Peyer's patch (tissue), 4 donors: ENCODE measurements around the gene RPS24. TPM values are rescaled to one million over a fixed set of nuclear protein-coding genes. Genes with fewer than 3 reads are reported as not detected.
"Not testable (repeated sequence)": the region's sequence is repeated elsewhere in the genome, so short reads cannot be mapped to it uniquely, and the experiment has no call there.

ENCODE experiments used
- DNase-seq, 3 donors: peaks; one replicate each; pipeline ENCODE4 v3.0.0-alpha.2; 2017 to 2019
- H3K27ac ChIP-seq, 4 donors: fragments of 200-600 bp; sonication (generic); one replicate each; pipeline ENCODE4 v1.5.1; 2016 to 2019
- H3K27me3 ChIP-seq, 2 donors: fragments of 200-600 bp; sonication (generic); one replicate each; pipeline ENCODE4 v1.5.1; 2019
- H3K36me3 ChIP-seq, 3 donors: fragments of 200-600 bp; sonication (generic); one replicate each; pipeline ENCODE4 v1.5.1; 2016 to 2019
- H3K4me1 ChIP-seq, 4 donors: fragments of 200-600 bp; sonication (generic); one replicate each; pipeline ENCODE4 v1.5.1; 2016 to 2019
- H3K4me3 ChIP-seq, 4 donors: fragments of 200-600 bp; sonication (generic); 1 replicate in 3 of 4; 2 replicates in 1 of 4; pipeline ENCODE4 v1.5.1; 2016 to 2019; ENCODE audit warnings: mild to moderate bottlenecking in 1 of 4
- H3K9me3 ChIP-seq, 4 donors: fragments of 200-600 bp; sonication (generic); one replicate each; pipeline ENCODE4 v1.5.1; 2016 to 2019; ENCODE audit warnings: mild to moderate bottlenecking in 1 of 4
- CTCF ChIP-seq, 6 experiments: fragments of 450-650 bp in 4 of 6; fragments of 200-600 bp in 2 of 6; sonication (generic) in 1 of 6; IDR thresholded peaks; one replicate each; pipeline ENCODE4 v1.5.1; 2017 to 2019; ENCODE audit warnings: antibody characterized with exemption in 6 of 6, mild to moderate bottlenecking in 3 of 6, moderate library complexity in 1 of 6
- POLR2A ChIP-seq, 2 donors: fragments of 450-650 bp; IDR thresholded peaks; one replicate each; pipeline ENCODE4 v1.5.1; 2017; ENCODE audit warnings: antibody characterized with exemption in 2 of 2, mild to moderate bottlenecking in 2 of 2, moderate library complexity in 2 of 2
- total RNA-seq, 4 donors: library from RNA; depleted of rRNA; stranded (reverse); fragments of >200 nt; gene quantifications; one replicate each; pipeline ENCODE4 v1.1.0, GENCODE V29; 2016

RPS24 gene
- total RNA-seq, 4 donors from 2014 or later: 999 to 2,177 (median 1,337) TPM

- no peak for DNase-seq
- no peak overlapping the region for H3K27ac ChIP-seq
These were observed 28.6 kb downstream of the RPS24 start for GRCh38 chr10:78062296-78062695.

DNA sequence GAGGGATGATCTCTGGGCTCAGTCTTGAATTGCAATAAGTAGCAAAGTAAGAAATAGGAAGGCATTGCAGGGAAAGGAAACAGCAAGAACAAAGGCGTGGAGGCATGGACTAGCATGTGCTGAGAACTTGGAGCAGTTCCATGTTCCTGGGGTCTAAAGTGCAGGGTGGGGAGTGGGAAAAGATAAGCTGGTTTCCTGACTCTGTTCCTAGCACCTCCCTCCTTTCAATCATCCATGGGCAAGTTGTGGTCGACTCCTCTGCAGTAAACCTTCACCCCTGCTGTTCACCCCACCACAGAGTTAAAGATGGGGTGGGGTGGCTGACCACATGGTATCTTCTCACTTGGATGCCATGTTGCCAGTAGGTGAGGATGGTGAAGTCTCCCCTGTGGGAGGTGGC, 29.6 kb downstream of the RPS24 start:
- Histone ChIP-seq H3K27me3 (no peaks in the 10 kb centered on the region), H3K36me3 (no peaks in the 10 kb centered on the region), H3K9me3 (no peaks in the 10 kb centered on the region), H3K4me1 (no peaks in the 10 kb centered on the region), H3K27ac (no peak overlapping the region), H3K4me3 (no peak overlapping the region)
- no peak for DNase-seq
- TF ChIP-seq CTCF (IDR thresholded peaks at IDR 0.05): no peak
- no peak for TF ChIP-seq POLR2A (IDR thresholded peaks at IDR 0.05)

More at GRCh38 chr10:78062296-78062695, 28.6 kb downstream of the RPS24 start:
- Histone ChIP-seq H3K9me3 (no peaks in the 10 kb centered on the region), H3K4me3 (no peak overlapping the region), H3K27me3 (no peaks in the 10 kb centered on the region), H3K4me1 (no peaks in the 10 kb centered on the region), H3K36me3 (no peaks in the 10 kb centered on the region)
- TF ChIP-seq POLR2A (IDR thresholded peaks at IDR 0.05): no peak
- TF ChIP-seq CTCF (IDR thresholded peaks at IDR 0.05): no peak

DNA sequence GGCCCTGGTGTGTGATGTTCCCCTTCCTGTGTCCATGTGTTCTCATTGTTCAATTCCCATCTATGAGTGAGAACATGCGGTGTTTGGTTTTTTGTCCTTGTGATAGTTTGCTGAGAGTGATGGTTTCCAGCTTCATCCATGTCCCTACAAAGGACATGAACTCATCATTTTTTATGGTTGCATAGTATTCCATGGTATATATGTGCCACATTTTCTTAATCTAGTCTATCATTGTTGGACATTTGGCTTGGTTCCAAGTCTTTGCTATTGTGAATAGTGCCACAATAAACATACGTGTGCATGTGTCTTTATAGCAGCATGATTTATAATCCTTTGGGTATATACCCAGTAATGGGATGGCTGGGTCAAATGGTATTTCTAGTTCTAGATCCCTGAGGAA, 31.3 kb downstream of the RPS24 start:
- DNase-seq, H3K36me3 ChIP-seq, H3K4me3 ChIP-seq, H3K9me3 ChIP-seq, H3K27ac ChIP-seq, H3K27me3 ChIP-seq, H3K4me1 ChIP-seq: not testable (repeated sequence)

DNA sequence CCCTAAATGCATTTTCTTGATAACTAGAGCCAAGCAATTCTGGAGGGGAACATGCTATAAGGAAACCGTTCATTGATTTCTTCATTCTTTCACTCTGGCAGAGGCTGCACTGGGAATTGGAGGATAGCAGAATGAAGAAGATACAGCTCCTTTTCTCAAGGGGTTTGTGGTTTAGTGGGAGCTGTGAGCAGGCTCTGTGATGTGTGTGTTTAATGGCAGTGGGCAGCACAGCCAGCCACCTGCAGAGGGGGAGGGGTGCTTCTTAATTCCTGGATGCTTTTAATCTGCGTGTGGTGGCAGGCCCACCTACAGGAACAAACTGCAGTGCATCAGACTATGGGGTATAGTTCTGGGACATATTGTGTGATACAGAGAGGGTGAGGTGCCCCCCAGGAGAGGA, 31.9 kb downstream of the RPS24 start:
- Histone ChIP-seq H3K4me1 (no peaks in the 10 kb centered on the region), H3K9me3 (no peaks in the 10 kb centered on the region), H3K4me3 (no peak overlapping the region), H3K27me3 (no peaks in the 10 kb centered on the region), H3K36me3 (no peaks in the 10 kb centered on the region), H3K27ac (no peak overlapping the region)
- TF ChIP-seq CTCF (IDR thresholded peaks at IDR 0.05): no peak
- no peak for TF ChIP-seq POLR2A (IDR thresholded peaks at IDR 0.05)
- DNase-seq: no peak

DNA sequence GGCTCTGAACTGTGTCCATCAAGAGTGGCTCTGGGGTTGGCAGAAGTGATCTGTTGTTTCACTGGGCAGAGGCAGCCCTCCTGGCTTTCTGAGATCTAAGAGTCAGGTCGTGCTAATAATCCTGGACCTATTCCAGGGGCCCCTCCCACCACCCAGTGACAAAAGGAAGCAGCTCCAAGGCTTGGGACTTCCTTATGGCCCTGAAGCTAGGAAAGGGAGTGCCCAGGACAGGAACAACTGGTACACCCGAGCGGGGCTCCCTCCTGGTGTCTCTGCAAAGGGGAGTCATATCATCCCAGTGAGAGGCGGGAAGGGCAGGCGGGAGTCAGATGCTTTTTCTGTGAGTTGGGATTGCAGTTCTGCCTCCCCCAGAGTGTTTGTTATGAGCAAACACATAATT, 32.3 kb downstream of the RPS24 start:
- peak in 2 of 3 donors; percentile 69 to 72 for DNase-seq
- TF ChIP-seq CTCF (IDR thresholded peaks at IDR 0.05): no peak
- no peak for TF ChIP-seq POLR2A (IDR thresholded peaks at IDR 0.05)
- Histone ChIP-seq H3K4me1 (no peaks in the 10 kb centered on the region), H3K36me3 (no peaks in the 10 kb centered on the region), H3K27ac (no peak overlapping the region), H3K4me3 (no peak overlapping the region), H3K27me3 (no peaks in the 10 kb centered on the region), H3K9me3 (no peaks in the 10 kb centered on the region)

DNA sequence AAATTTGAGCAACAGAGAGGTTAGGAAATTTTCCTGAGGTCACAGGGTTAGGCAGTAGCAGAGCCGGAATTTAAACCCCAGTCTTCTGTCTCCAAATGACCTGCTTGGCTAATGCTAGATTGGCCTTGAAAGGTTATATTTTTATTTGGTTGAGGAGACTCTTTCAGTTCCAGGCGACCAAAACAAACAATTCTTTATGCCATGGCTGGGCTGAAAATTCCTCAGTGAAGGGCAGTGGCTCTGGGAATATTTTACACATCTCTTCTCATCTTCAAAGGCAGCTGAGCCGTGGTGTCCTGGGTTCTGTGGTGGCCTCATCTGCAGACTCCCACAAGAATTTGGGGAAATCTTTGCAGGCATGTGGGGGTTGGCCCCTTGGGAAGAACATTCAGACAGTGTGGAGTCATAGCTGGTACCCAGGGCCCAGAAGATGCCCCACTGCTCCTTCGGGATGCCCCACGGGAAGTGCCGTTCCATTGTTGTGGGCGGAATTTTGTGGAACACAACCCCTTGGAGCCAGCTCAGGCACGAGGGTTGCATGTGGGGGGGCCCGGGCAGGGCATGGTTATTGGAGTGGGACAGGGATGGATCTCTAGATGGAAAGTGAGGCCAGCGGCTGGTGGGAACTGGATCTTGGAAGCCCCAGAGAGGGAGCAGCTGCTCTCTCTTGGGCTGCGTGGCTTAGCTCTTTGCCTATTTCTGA, 33.2 kb downstream of the RPS24 start:
- H3K4me3 ChIP-seq: no peak overlapping the region
- TF ChIP-seq CTCF (IDR thresholded peaks at IDR 0.05) (no peak), POLR2A (IDR thresholded peaks at IDR 0.05) (no peak)

More for the DNA sequence above, 33.2 kb downstream of the RPS24 start:
- no peak overlapping the region for H3K27ac ChIP-seq
- no peaks in the 10 kb centered on the region for H3K9me3 ChIP-seq
- no peaks in the 10 kb centered on the region for H3K36me3 ChIP-seq
- no peak for DNase-seq
- H3K27me3 ChIP-seq: no peaks in the 10 kb centered on the region
- H3K4me1 ChIP-seq: no peaks in the 10 kb centered on the region
